Activated T-cell treated with anti-CD3 and anti-CD28 coated beads, Interleukin-2, amount 50 U/mL, for 1 hour (primary cell): ENCODE results near the gene COLGALT1.

Source experiments
- DNase-seq: peaks from one replicate; pipeline ENCODE4 v3.0.0-alpha.2; 2020

The COLGALT1 gene

DNA sequence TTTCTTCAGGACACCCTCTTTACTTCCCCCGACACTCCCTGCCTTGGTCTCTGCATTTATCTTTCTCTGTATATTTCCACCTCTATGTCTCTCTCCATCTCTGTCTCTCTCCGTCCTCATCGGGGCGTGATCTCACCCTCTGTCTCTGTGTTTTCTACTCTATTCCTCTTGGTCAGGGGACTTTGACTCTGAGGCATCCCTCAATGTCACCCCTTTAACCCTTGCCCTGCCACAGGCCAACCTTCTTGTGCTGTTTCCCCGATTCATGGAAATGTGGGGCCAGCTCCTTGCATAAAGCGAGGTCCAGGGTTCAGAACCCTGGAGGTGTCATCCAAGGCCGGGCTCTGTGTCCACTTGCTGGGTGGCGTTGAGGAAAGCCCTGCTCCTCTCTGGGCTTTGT is 46.8 kb downstream of the COLGALT1 start:
- DNase-seq: no peak

DNA sequence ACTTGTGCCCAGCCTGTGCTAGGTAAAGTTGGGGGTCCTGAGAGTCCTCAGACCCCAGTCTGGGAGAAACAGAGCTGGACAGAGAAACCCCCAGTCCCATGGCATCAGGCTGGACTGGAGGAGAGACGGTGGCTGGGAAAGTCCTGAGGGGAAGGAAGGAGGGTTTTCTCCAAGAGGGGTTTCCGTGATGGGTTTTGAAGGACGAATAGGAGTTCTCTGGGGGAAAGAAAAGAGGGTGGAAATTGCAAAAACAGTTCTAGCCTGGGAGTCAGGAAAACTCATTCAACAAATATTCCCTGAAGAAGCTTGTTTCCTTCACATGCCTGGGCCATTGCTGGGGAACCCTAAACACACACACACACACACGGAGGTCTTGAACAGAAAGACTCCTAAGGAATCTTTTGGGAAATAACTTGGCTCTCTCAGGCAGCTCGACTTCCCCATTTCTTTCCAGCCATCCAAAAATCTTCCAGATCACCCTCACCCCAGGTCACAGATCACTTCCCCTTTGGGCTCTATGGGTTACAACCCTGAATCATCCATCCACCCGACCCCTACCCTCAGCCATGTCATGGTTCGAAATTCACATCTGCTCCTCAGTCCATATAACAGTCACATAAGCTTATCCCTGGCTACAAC is 47.5 kb downstream of the COLGALT1 start:
- no peak for DNase-seq

GRCh38 chr19:17604372-17605025 is 49.0 kb downstream of the COLGALT1 start:
- DNase-seq: no peak

DNA sequence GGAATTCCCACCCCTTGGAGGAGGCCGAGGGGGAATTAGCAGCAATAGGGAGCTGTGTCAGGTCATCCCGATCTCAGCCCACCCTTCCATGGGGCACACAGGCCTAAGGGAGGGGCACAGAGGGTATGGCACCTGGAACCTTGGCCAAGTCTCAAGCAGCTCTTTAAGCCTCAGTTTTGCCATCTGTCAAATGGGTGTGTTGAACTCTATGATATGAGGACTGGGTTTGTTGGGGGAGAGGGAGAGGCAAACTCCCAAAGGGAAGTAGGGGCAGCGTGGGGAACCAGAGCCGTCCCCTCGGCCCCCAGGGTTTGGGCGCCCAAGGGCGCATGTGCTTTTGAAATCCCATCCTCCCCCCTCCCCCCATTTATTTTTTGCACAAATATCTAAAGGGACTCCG is 49.7 kb downstream of the COLGALT1 start:
- no peak for DNase-seq

DNA sequence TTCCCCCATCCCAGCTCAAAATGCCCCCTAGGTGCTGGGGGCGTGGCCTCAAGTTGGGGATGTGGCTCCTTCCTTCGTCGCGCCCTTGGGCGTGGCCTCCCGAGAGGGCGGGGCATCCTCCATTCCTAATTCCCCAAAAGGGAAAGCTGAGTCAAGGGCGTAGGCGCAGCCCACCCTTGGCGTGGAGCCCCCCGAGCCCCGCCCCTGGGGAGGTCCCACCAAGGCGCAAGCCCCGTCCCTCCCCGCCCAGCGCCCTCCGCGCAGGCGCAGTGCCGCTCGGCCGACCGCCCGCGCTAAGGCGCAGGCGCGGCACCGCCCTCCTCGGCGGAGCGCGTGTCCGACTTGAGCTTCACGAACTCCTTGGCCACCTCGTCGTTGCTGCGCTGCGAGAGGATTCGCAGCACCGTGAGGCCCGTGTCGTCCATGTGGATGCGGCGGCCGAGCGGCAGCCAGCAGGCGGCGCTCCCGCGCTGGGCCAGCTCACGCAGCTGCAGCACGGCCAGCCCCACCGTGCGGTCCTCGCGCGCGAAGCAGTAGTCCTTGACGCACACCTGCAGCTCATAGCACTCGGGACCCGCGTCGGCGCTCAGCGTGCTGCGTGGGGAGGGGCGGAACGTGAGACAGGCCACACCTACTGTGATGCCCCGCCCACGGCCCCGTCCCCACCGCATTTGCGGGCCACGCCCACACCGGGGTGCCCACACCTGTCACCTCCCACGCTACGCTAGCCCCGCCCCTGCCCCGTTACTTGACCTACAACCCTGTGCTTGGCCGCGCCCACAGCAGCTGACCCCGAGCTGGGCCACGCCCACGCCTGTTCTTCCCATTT is 50.5 kb downstream of the COLGALT1 start:
- peak; percentile 87 for DNase-seq

DNA sequence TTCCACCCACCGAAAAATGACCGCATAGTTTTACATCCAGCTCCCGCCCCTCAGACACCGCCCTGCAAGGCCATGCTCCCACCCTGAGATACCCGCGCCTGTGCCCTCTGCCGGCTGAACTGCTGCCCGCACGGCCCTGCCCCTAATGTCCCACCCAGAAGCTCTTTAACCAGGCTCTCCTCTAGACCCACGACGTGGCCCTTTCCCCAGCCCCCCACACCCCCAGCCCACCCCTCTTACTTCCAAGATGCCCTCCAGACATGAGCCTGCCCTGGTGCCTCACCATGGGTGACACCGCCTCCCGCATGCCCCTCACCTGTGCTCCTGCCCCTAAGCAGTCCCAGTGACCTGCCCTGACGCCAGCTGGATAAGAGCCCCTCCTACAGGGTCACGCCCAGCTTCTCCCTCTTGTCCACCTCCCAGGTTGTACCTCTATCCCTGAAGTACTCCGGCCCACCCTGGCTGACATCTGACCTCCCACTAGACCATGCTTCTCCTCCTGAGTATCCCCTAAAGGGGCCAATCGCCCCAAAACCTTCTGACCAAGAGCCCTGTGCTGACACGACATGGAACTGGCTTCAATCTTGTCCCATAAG is 51.2 kb downstream of the COLGALT1 start:
- DNase-seq: no peak

- no peak for DNase-seq
Observed at GRCh38 chr19:17607936-17608335, 52.5 kb downstream of the COLGALT1 start.

DNA sequence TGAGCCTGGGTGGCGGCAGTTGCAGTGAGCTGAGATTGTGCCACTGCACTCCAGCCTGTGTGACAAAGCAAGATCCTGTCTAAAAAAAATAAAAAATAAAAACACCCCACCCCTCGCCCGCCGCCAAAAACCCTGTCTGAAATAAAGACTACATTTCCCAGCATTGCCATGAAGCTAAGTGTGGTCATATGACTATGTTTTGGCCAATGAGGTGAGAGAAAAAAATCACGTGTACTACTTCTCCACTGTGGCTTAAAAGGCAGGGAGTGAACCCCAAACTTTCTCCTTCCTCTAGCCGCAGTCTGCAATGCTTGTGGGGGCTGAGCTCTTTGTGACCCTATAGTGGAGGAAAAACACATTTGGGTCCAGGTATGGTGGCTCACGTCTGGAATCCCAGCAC is 54.9 kb downstream of the COLGALT1 start:
- no peak for DNase-seq

DNA sequence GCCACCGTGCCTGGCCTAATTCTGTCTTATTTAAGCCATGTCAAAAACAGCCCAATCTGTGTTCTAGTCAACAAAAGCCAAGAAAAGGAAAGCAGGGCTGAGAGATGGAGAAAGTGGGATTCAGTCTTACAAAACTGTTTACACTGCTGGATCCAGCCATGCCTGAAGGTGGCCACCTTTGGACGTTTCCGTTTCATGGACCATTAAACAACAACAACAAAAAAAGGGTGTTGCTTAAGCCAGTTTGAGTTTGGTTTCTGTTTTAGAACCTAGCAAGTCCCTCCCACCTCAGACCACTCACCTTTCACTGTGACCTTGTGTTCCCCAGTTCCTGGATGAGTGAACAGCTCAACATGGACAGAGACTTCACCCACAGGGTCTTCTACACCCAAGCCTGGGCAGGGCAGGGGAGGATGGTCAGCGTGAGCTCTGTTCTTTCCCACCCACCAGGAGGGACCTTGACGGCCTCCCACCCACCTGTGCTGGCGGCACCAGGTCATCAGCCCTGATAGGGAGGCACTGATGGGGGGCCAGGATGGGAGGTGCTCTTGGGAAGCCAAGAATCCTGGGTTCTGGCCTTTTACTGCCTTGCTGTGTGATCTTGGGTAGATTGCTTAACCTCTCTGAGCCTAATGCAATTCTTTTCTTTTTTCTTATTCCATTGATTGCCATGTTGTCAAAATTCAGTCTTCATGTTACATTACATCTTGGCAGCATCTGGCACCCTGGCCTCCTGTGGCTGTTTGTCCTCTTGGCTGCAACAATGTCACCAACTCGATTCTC is 56.2 kb downstream of the COLGALT1 start:
- DNase-seq: no peak

- no peak for DNase-seq
Observed at GRCh38 chr19:17614476-17614875, 59.0 kb downstream of the COLGALT1 start.

GRCh38 chr19:17615889-17616685 is 60.6 kb downstream of the COLGALT1 start:
- no peak for DNase-seq

- no peak for DNase-seq
Observed at GRCh38 chr19:17616686-17616960, 61.2 kb downstream of the COLGALT1 start.

DNA sequence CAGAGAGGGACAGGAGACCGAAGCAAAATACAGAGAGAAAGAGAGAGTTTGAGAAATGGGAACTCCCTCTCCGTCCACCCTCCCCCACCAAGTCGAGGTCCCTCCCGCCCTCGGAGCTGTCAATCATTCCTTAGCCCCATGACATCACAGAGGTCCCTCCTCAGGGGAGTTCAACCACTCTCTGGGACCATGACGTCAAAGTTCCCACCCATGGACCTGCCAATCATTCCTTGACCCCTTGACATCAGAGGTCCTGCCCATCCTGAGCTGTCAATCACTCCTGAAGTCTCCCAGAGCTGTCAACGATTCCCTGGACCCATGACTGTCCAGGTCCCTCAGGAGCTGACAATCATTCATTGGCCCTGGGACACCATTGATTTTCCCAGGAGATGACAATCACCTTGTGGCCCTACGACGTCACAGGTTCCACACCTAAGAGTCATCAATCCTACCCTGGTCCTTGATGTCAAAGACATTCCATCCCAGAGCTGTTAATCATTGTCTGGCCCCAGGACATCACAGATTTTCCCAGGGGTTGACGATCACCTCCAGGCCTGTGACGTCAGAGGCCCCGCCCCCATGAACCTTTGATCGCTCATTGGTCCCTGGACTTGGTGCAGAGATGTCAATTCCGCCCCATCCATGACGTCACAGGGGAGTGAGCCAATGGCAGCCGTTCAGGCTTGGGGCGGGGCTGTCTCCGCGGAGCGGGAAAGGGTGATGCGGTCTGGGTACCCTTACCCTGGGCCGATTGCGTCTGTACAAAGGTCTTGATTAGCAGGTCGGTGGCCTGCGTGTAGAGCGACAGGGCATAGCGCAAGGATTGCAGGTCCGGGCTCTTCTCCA is 61.7 kb downstream of the COLGALT1 start:
- DNase-seq: no peak

GRCh38 chr19:17617807-17618192 is 62.4 kb downstream of the COLGALT1 start:
- no peak for DNase-seq

GRCh38 chr19:17618281-17618903 is 62.9 kb downstream of the COLGALT1 start:
- no peak for DNase-seq

GRCh38 chr19:17618936-17619335 is 63.5 kb downstream of the COLGALT1 start:
- DNase-seq: no peak

DNA sequence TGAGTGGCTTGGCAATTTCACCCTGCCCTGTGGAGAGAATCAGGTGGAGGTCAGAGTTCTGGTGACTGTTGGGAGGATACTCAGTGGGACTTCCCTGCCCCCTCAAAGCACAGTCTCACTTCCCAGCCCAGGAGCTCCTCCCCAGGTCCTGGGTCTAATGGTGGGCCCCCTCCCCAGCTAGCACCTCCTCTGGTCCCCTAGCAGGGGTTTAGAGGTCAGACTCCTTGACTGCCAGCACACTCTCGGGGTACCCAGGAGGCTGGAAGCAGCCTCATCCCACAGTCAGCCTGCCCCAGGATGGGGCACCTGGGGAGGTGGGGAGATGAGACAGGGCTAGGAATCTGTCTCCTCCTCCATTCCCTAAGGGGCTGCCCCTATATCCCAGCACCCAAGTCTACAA is 65.2 kb downstream of the COLGALT1 start:
- DNase-seq: no peak

DNA sequence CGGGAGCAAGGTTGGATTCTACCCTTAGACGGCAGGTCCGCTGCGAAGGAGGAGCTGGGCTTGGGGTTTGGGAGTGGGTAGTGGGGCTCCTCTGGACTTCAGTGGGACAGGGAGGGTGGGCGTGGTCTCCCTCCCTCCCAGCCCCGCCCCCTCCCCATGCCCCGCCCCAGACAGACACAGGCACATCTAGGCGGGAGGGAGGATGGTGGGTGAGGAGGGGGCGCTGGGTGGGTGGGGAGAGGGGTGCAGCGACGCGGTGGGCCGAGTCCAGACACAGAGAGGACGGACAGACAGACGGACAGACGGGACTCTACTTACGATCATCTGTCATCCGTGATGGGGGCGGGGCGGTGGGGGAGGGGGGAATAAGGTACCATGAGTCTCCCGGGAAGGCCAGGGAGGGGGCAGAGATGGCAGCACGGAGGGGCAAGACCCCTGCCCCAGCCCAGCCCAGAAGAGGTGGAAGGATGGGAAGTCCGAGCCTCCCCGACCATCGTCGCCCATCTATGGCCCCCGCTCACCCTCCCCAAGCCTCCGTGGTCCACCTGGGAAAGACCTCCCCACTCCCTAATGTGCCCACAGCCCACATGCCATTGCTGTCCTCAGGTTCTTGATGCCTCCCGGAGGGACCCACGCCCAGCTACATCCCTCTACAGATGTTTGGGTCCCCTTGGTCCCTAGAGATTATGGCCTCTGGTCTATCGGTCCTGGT is 67.9 kb downstream of the COLGALT1 start:
- DNase-seq: no peak

DNA sequence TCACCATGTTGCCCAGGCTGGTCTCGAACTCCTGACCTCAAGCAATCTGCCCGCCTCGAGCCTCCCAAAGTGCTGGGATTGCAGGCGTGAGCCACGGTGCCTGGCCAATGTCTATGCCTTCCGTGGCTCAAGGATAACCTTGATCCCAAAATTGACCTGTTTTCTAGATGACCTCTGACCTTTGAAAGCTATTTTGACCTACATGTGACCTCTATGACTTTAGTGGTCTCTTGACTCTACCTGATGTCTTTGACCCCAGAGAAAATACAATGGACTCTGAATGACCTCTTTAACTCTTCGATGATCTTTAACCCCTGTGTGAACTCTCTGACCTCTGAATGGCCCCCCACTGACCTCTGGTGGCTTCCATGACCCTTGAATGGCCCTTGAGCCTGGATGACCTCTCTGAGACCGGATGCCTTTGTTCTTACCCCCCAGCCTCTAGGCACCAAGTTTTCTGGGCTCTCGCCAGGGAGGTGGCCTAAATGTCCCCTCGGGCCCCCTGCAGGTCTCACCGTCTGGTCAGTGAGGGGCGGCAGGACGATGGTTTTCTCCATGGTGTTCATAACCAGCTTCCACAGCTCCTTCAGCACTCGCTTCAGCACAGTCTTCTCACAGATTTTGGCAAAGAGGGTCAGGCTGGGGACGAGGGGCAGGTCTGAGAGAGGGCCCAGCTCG is 69.0 kb downstream of the COLGALT1 start:
- DNase-seq: no peak

DNA sequence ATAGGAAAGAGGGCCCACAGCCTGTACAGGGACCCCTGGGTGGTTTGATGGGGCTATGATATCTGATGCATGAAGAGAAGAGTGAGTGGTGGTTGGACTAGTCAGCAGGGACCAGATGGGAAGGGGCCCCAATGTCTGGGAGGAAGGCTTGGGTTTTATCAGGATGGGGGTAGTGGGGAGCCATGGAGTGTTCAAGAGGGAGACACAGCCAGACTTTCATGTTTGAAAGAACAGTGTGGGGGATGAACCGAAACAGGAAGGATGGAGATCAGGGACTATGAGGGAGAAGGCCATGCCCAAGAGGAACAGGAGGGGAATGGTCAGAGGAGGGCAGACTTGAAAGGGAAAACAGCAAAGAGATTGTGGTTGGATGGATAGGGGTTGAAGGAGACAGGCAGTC is 69.6 kb downstream of the COLGALT1 start:
- DNase-seq: no peak
